HG02571 (cell line): ENCODE data around the gene PGS1.

ENCODE experiments used
- ATAC-seq: cut with Tn5 transposase; IDR thresholded peaks from one replicate; pipeline ENCODE4 v1.9.1; 2021; ENCODE audit warnings: mild to moderate bottlenecking, moderate library complexity; ENCODE audit not compliant: unreplicated experiment

The PGS1 gene

GRCh38 chr17:78383725-78384471 lies 5.4 kb downstream of the PGS1 start:
- no peak for ATAC-seq

- ATAC-seq, result no peak
Observed at GRCh38 chr17:78384479-78385175, 6.2 kb downstream of the PGS1 start.

GRCh38 chr17:78387977-78388941 lies 9.8 kb downstream of the PGS1 start:
- no peak for ATAC-seq

GRCh38 chr17:78390241-78391050 lies 12.0 kb downstream of the PGS1 start:
- no peak for ATAC-seq

GRCh38 chr17:78391051-78391431 lies 12.6 kb downstream of the PGS1 start:
- ATAC-seq, result no peak

GRCh38 chr17:78391843-78392242 lies 13.4 kb downstream of the PGS1 start:
- no peak for ATAC-seq

- no peak for ATAC-seq
Observed at GRCh38 chr17:78392295-78392694, 13.8 kb downstream of the PGS1 start.

- ATAC-seq, result no peak
Observed at GRCh38 chr17:78393575-78393974, 15.1 kb downstream of the PGS1 start.

- no peak for ATAC-seq
Observed at GRCh38 chr17:78394209-78394608, 15.8 kb downstream of the PGS1 start.

- ATAC-seq, result no peak
Observed at GRCh38 chr17:78395155-78395554, 16.7 kb downstream of the PGS1 start.

- ATAC-seq, result no peak
Observed at GRCh38 chr17:78396441-78397337, 18.2 kb downstream of the PGS1 start.

- ATAC-seq, result no peak
Observed at GRCh38 chr17:78397681-78398101, 19.2 kb downstream of the PGS1 start.

- no peak for ATAC-seq
Observed at GRCh38 chr17:78398390-78398789, 19.9 kb downstream of the PGS1 start.

GRCh38 chr17:78399028-78399692 lies 20.7 kb downstream of the PGS1 start:
- no peak for ATAC-seq

- ATAC-seq, result no peak
Observed at GRCh38 chr17:78399693-78400144, 21.3 kb downstream of the PGS1 start.

GRCh38 chr17:78400581-78401240 lies 22.3 kb downstream of the PGS1 start:
- no peak for ATAC-seq

- no peak for ATAC-seq
Observed at GRCh38 chr17:78401246-78401645, 22.8 kb downstream of the PGS1 start.

- ATAC-seq, result no peak
Observed at GRCh38 chr17:78401891-78402290, 23.4 kb downstream of the PGS1 start.
